Gastroesophageal sphincter (tissue), 4 donors: Measurements from ENCODE around the gene SMARCE1. TPM values are rescaled to one million over a fixed set of nuclear protein-coding genes. Genes with fewer than 3 reads are reported as not detected.

Experiments used
- ATAC-seq: fragments of 150-250 bp; one replicate; pipeline ENCODE4 v1.9.1; 2016; ENCODE audit warnings: mild to moderate bottlenecking, moderate library complexity
- H3K27ac ChIP-seq, 4 donors: fragments of 200-600 bp; sonication (generic) in 3 of 4; 1 replicate in 3 of 4; 2 replicates in 1 of 4; pipeline ENCODE4 v1.5.1; 2016 to 2019
- H3K27me3 ChIP-seq: fragments of 200-600 bp; sonication (generic); one replicate; pipeline ENCODE4 v1.5.1; 2019
- H3K36me3 ChIP-seq, 2 donors: fragments of 200-600 bp; sonication (generic); one replicate each; pipeline ENCODE4 v1.5.1; 2019; ENCODE audit warnings: control low read depth in 1 of 2
- H3K4me1 ChIP-seq, 3 donors: fragments of 200-600 bp; sonication (generic); 1 replicate in 2 of 3; 2 replicates in 1 of 3; pipeline ENCODE4 v1.5.1; 2016 to 2019; ENCODE audit warnings: control low read depth in 2 of 3
- H3K4me3 ChIP-seq, 2 donors: fragments of 200-600 bp; sonication (generic); one replicate each; pipeline ENCODE4 v1.5.1; 2019; ENCODE audit warnings: mild to moderate bottlenecking in 1 of 2, moderate library complexity in 1 of 2
- H3K9me3 ChIP-seq, 3 donors: fragments of 200-600 bp; sonication (generic); one replicate each; pipeline ENCODE4 v1.5.1; 2017 to 2019; ENCODE audit warnings: control low read depth in 2 of 3
- CTCF ChIP-seq, 4 experiments: fragments of 200-600 bp in 2 of 4; fragments of 450-650 bp in 2 of 4; sonication (generic) in 1 of 4; IDR thresholded peaks; one replicate each; pipeline ENCODE4 v1.5.1; 2017 to 2019; ENCODE audit warnings: antibody characterized with exemption in 4 of 4, mild to moderate bottlenecking in 2 of 4, moderate library complexity in 2 of 4
- EP300 ChIP-seq: sonication (generic); formaldehyde crosslinking; IDR thresholded peaks from one replicate; pipeline ENCODE4 v1.6.1; 2017; ENCODE audit warnings: antibody characterized with exemption, mild to moderate bottlenecking
- POLR2A ChIP-seq, 2 donors: fragments of 450-650 bp; IDR thresholded peaks; one replicate each; pipeline ENCODE4 v1.6.1; 2017; ENCODE audit warnings: antibody characterized with exemption in 2 of 2, mild to moderate bottlenecking in 2 of 2, moderate library complexity in 1 of 2
- POLR2AphosphoS5 ChIP-seq: sonication (generic); formaldehyde crosslinking; IDR thresholded peaks from one replicate; pipeline ENCODE4 v1.6.1; 2017; ENCODE audit warnings: antibody characterized with exemption
- WGBS, 2 donors: methylation state at CpG; one replicate each; pipeline ENCODE4 v1.1.5; 2018; ENCODE audit warnings: low coverage in 1 of 2; 5-methylcytosine and 5-hydroxymethylcytosine counted together
- total RNA-seq, 4 donors: library from RNA; depleted of rRNA; stranded (reverse); fragments of >200 nt; gene quantifications; one replicate each; pipeline ENCODE4 v1.1.0, GENCODE V29; 2016

SMARCE1 gene
- total RNA-seq, 4 donors from 2014 or later: 102 to 131 (median 109) TPM

GRCh38 chr17:40663252-40663651 lies 15.6 kb upstream of the SMARCE1 start:
- H3K9me3 ChIP-seq: no peaks in the 10 kb centered on the region
- H3K27me3 ChIP-seq: peaks cover 36% of the 10 kb centered on the region
- no peak overlapping the region for H3K4me3 ChIP-seq
- H3K4me1 ChIP-seq: peaks cover 0 to 6% (median 0%) of the 10 kb centered on the region in 3 donors
- ATAC-seq: no peak
- TF ChIP-seq POLR2AphosphoS5 (no peak), POLR2A (IDR thresholded peaks at IDR 0.05) (no peak), EP300 (no peak), CTCF (IDR thresholded peaks at IDR 0.05) (no peak)
- H3K36me3 ChIP-seq: no peaks in the 10 kb centered on the region
- no peak overlapping the region for H3K27ac ChIP-seq
- 80% methylated on average over 3 of the region's 3 CpGs for WGBS, 2 donors

DNA sequence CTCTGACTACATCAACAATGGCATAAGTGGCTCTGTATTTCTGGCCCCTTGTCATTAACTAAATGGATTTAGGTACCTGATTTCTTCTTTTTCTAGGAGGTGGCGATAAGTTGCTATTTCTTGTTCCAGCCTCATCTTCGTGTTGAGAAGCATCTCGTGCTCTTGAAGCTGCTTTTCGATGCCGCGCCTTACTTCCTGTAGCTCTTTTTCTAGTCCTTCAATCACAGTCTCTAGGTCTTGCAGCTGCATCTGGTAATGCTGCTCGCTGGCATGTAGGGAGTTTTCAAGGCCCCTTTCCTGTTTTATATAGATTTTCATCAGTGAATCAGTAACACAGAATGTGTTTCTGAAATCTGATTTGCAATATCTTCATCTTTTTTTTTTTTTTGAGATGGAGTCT lies 12.3 kb upstream of the SMARCE1 start:
- no peak for ATAC-seq
- Histone ChIP-seq H3K4me3 (no peak overlapping the region), H3K9me3 (no peaks in the 10 kb centered on the region), H3K4me1 (peaks cover 0 to 4% (median 0%) of the 10 kb centered on the region in 3 donors), H3K27me3 (peaks cover 7% of the 10 kb centered on the region), H3K36me3 (no peaks in the 10 kb centered on the region), H3K27ac (no peak overlapping the region)
- WGBS, 2 donors: 76 to 87% methylated on average over 3 to 7 of the region's 7 CpGs
- no peak for TF ChIP-seq EP300
- TF ChIP-seq POLR2A (IDR thresholded peaks at IDR 0.05): no peak
- TF ChIP-seq CTCF (IDR thresholded peaks at IDR 0.05): no peak
- TF ChIP-seq POLR2AphosphoS5: no peak

DNA sequence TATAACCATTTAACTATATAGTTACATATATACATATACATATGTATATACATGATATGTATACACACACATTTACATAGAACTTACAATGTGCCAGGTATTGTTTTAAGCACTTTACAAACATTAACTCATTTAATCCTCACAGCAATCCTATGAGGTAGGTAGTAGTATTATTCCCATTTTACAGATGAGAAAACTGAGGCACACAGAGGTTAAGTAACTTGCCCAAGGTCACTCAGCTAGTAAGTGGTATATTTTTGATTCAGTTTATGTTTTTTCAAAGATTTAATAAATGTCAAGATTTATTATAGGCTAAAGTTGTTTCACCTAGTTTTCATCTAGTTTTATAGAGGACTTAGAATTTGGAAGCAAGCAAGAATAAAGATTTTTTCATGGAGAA lies 10.8 kb upstream of the SMARCE1 start:
- Histone ChIP-seq H3K27ac (no peak overlapping the region), H3K9me3 (no peaks in the 10 kb centered on the region), H3K4me1 (peaks cover 0 to 2% (median 0%) of the 10 kb centered on the region in 3 donors), H3K4me3 (no peak overlapping the region), H3K27me3 (peaks cover 3% of the 10 kb centered on the region), H3K36me3 (no peaks in the 10 kb centered on the region)
- ATAC-seq: no peak
- TF ChIP-seq POLR2A (IDR thresholded peaks at IDR 0.05): no peak
- TF ChIP-seq EP300: no peak
- TF ChIP-seq POLR2AphosphoS5: no peak
- TF ChIP-seq CTCF (IDR thresholded peaks at IDR 0.05): no peak

DNA sequence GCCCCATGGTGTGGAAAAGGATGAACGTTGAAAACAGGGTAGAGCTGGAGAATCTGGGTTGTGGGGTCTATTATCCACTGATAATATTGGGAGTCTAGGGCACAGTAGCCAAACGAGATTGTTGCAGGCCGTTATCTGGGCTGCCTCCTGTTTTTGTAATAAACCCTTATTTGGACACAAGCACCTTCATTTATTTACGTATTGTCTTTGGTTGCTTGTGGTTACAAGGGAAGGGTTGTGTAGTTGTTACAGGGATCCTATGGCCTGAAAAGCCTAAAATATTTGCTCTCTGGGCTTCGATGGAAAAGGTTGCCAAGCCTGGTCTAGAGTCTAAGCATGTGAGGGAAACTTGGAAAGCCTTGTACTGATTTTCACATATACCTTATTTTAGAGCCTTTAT lies 4.3 kb upstream of the SMARCE1 start:
- TF ChIP-seq POLR2A (IDR thresholded peaks at IDR 0.05) (no peak), EP300 (no peak), POLR2AphosphoS5 (no peak), CTCF (IDR thresholded peaks at IDR 0.05) (no peak)
- Histone ChIP-seq H3K4me3 (no peak overlapping the region), H3K27me3 (no peaks in the 10 kb centered on the region), H3K4me1 (peaks cover 0 to 20% (median 4%) of the 10 kb centered on the region in 3 donors), H3K9me3 (no peaks in the 10 kb centered on the region), H3K36me3 (no peaks in the 10 kb centered on the region), H3K27ac (no peak overlapping the region)
- 77 to 79% methylated on average over 4 to 5 of the region's 5 CpGs for WGBS, 2 donors
- no peak for ATAC-seq

DNA sequence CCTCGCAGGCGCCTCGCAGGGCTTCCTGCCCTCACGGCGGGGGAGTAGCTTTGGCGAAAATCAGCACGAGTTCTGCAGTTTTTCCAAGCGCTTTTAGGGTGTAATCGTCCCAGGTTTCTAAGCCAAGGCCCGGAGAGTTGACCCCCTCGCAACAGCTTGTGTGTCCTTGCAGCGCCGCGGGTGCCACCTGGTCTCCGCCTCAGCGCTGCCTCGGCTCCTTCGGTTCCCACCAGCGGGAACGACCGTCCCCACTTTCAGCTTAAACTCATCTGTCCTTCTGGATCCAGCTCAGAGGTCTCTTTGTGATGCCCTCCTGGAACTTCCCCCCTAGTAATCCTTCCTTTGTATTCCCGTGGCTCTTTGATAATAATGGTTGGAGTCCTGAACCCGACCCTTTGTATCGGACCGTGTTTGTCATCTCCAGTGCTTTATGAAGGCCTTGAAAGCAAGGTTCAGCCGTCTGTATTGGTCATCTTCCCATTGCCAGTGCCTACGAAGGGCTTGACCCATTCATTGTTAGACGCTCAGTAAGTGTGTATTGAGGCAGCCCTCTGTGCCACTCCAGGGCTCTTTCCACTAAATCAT lies 858 bp upstream of the SMARCE1 start:
- TF ChIP-seq CTCF (IDR thresholded peaks at IDR 0.05) (no peak), EP300 (no peak), POLR2A (IDR thresholded peaks at IDR 0.05) (no peak), POLR2AphosphoS5 (no peak)

More for the DNA sequence above, 858 bp upstream of the SMARCE1 start:
- Histone ChIP-seq H3K9me3 (no peaks in the 10 kb centered on the region), H3K36me3 (peaks cover 3 to 19% of the 10 kb centered on the region in 2 donors), H3K4me3 (peak overlapping the region; percentile 79 to 82), H3K27ac (peak overlapping the region; percentile 94 to 98 (median 96)), H3K27me3 (no peaks in the 10 kb centered on the region), H3K4me1 (peaks cover 7 to 54% (median 13%) of the 10 kb centered on the region in 3 donors)
- peak; percentile 22 for ATAC-seq
- WGBS, 2 donors: 0% methylated on average over 6 of the region's 28 CpGs; no CpG with 5 or more reads in 1 of the 2 donors
